Heart left ventricle (tissue), 16 donors: ENCODE results near the gene SNX6. TPM values are rescaled to one million over a fixed set of nuclear protein-coding genes. Genes with fewer than 3 reads are reported as not detected.
A peak's percentile ranks its signal among the peaks of the same experiment; 100 is the strongest.

ENCODE experiments used
- ATAC-seq, 4 donors: fragments of 200-7000 bp; cut with Tn5 transposase; one replicate each; pipeline ENCODE4 v1.9.1; 2020 to 2022; ENCODE audit warnings: moderate library complexity in 4 of 4, mild to moderate bottlenecking in 3 of 4, moderate number of reproducible peaks in 1 of 4
- DNase-seq, 5 donors: peaks; one replicate each; pipeline ENCODE4 v3.0.0-alpha.2; 2020
- H3K27ac ChIP-seq, 12 donors: fragments of 200-600 bp; sonication (generic) in 4 of 12; one replicate each; pipeline versions ENCODE4 v1.5.0 to v1.8.0; 2016 to 2022; ENCODE audit warnings: mild to moderate bottlenecking in 2 of 12
- H3K27me3 ChIP-seq, 9 donors: fragments of 200-600 bp; sonication (generic) in 2 of 9; one replicate each; pipeline versions ENCODE4 v1.5.1 to v1.8.0; 2016 to 2022; ENCODE audit warnings: mild to moderate bottlenecking in 3 of 9
- H3K36me3 ChIP-seq, 9 donors: fragments of 200-600 bp; sonication (generic) in 2 of 9; one replicate each; pipeline versions ENCODE4 v1.5.0 to v1.8.0; 2018 to 2022; ENCODE audit warnings: mild to moderate bottlenecking in 2 of 9
- H3K4me1 ChIP-seq, 12 donors: fragments of 200-600 bp; sonication (generic) in 4 of 12; one replicate each; pipeline versions ENCODE4 v1.5.0 to v1.8.0; 2016 to 2022; ENCODE audit warnings: mild to moderate bottlenecking in 3 of 12
- H3K4me3 ChIP-seq, 12 donors: fragments of 200-600 bp; sonication (generic) in 4 of 12; one replicate each; pipeline versions ENCODE4 v1.5.0 to v1.8.0; 2017 to 2022; ENCODE audit warnings: mild to moderate bottlenecking in 9 of 12, moderate library complexity in 4 of 12
- H3K9me3 ChIP-seq, 12 donors: fragments of 200-600 bp; sonication (generic) in 4 of 12; one replicate each; pipeline versions ENCODE4 v1.5.0 to v1.8.0; 2016 to 2022; ENCODE audit warnings: mild to moderate bottlenecking in 1 of 12
- CTCF ChIP-seq, 12 donors: fragments of 200-600 bp; sonication (generic) in 4 of 12; IDR thresholded peaks; one replicate each; pipeline versions ENCODE4 v1.5.0 to v1.8.0; 2018 to 2022; ENCODE audit warnings: antibody characterized with exemption in 12 of 12, mild to moderate bottlenecking in 5 of 12
- POLR2A ChIP-seq, 2 donors: fragments of 450-650 bp; IDR thresholded peaks; one replicate each; pipeline ENCODE4 v1.6.1; 2017; ENCODE audit warnings: antibody characterized with exemption in 2 of 2, mild to moderate bottlenecking in 2 of 2, moderate library complexity in 2 of 2
- WGBS, 4 donors: extraction: QIAGEN DNeasy Blood & Tissue Kit in 2 of 4; methylation state at CpG; one replicate each; pipeline versions ENCODE4 v1.1.5 to v1.1.7; 2013 to 2018; 5-methylcytosine and 5-hydroxymethylcytosine counted together
- intact Hi-C, 10 donors: fragments of 100-400 bp; cut with DNase I; formaldehyde crosslinking; loops; one replicate each; pipeline versions ENCODE4 v1.11.1 to v1.14.2; 2022
- polyA plus RNA-seq, 2 donors: library from polyadenylated mRNA; stranded (reverse); fragments of 200-250 nt; gene quantifications; one replicate each; pipeline ENCODE4 v1.2.3, GENCODE V29; 2013
- total RNA-seq, 9 donors: library from RNA; depleted of rRNA in 2 of 9; stranded (reverse); fragments of >200 nt in 2 of 9; fragmentation: NEBNext Ultra II Directional in 3 of 9; extraction: Animal tissue kit (Norgen Biotek cat#: 25700) in 3 of 9; gene quantifications; one replicate each; pipeline versions ENCODE4 v1.1.0 to v1.2.4, GENCODE V29; 2016 to 2023
- donor health status: ischemic (EF 13 %, LVEDD 7.1; RV severe dilation, severe dysfunction).
- donor health status: healthy with polysubstance abuse.
- donor health status: DM: no; HTN: yes; CAD: no.
- donor health status: DM: no; HTN: no; CAD: no.
- donor health status: ischemic (EF 25% LVEDD 6.9; RV normal size, moderate dysfunction).
- donor health status: ischemic (EF 25% LVEDD 5.7; RV mildly dilated, moderate dysfunction).
- donor health status: healthy.
- donor health status: DM: yes; HTN: yes; CAD: no.
- donor health status: ischemic (EF 35%, LVEDD 5.7; RV mildly dilated, moderate dysfunction).
- donor health status: nonischemic (EF 11% LVEDD 7.7; RV severe dilation, severe dysfunction).
- donor health status: DM: yes; HTN: yes; CAD: no.
- donor health status: PGD.
- donor health status: ischemic (EF 29% LVEDD 5.4; RV normal size, mild dysfunction).
- donor health status: nonischemic (EF 23%, LVEDD 6.1; RV moderate dilation, normal function).

SNX6 gene
- total and polyA plus RNA-seq, 11 donors = 13.4 to 103 (median 64.3) TPM

- DNase-seq = no peak
- ATAC-seq = no peak
- Histone ChIP-seq H3K4me3 (no peak overlapping the region), H3K27me3 (no peaks in the 10 kb centered on the region), H3K36me3 (no peaks in the 10 kb centered on the region), H3K27ac (no peak overlapping the region), H3K9me3 (no peaks in the 10 kb centered on the region), H3K4me1 (peaks cover 0 to 8% (median 0%) of the 10 kb centered on the region in 12 donors)
- TF ChIP-seq POLR2A (IDR thresholded peaks at IDR 0.05) (no peak), CTCF (IDR thresholded peaks at IDR 0.05) (no peak)
- WGBS, 4 donors = 75 to 87% (median 82%) methylated on average over 7 of the region's 7 CpGs
- intact Hi-C loops = loop anchor here in 3 of 10 donors (5.0 to 10.0 kb wide), 3 partner anchors 198 to 738 kb away; partner anchors contain the start of gene BAZ1A (in 1 of the 3)
These were observed 46.7 kb upstream of the SNX6 start for GRCh38 chr14:34676516-34677211.

- H3K4me1 ChIP-seq = peaks cover 0 to 8% (median 0%) of the 10 kb centered on the region in 12 donors
- H3K27me3 ChIP-seq = no peaks in the 10 kb centered on the region
- intact Hi-C loops = loop anchor here in 8 of 10 donors (1.0 to 10.0 kb wide), 4 partner anchors 49 to 741 kb away; partner anchors contain the start of gene BAZ1A (in 1 of the 8)
- H3K9me3 ChIP-seq = no peaks in the 10 kb centered on the region
- WGBS, 4 donors = 83 to 94% (median 87%) methylated on average over 1 of the region's 1 CpG
- ATAC-seq = no peak
- no peak for DNase-seq
- H3K27ac ChIP-seq = no peak overlapping the region
- no peak for TF ChIP-seq CTCF (IDR thresholded peaks at IDR 0.05)
- TF ChIP-seq POLR2A (IDR thresholded peaks at IDR 0.05) = no peak
- H3K36me3 ChIP-seq = no peaks in the 10 kb centered on the region
- no peak overlapping the region for H3K4me3 ChIP-seq
These were observed 43.8 kb upstream of the SNX6 start for GRCh38 chr14:34673702-34674101.

- peak overlapping the region in 1 of 12 donors; percentile 42 for H3K27ac ChIP-seq
- WGBS, 4 donors = 59 to 65% (median 63%) methylated on average over 6 of the region's 6 CpGs
These were observed 41.8 kb upstream of the SNX6 start for GRCh38 chr14:34671716-34672115.

More at GRCh38 chr14:34671716-34672115, 41.8 kb upstream of the SNX6 start:
- Histone ChIP-seq H3K4me3 (no peak overlapping the region), H3K36me3 (no peaks in the 10 kb centered on the region), H3K9me3 (no peaks in the 10 kb centered on the region), H3K27me3 (no peaks in the 10 kb centered on the region), H3K4me1 (peaks cover 0 to 14% (median 0%) of the 10 kb centered on the region in 12 donors)
- DNase-seq = no peak
- no peak for TF ChIP-seq POLR2A (IDR thresholded peaks at IDR 0.05)
- no peak for TF ChIP-seq CTCF (IDR thresholded peaks at IDR 0.05)
- ATAC-seq = no peak
- intact Hi-C loops = loop anchor here in 9 of 10 donors (1.0 to 10.0 kb wide), 5 partner anchors 51 to 743 kb away; partner anchors contain the start of gene BAZ1A (in 1 of the 9)
